ENCODE results near the gene ADGRG6.

ADGRG6 gene

GRCh38 chr6:142469220-142469619, 167.4 kb downstream of the ADGRG6 start:
- ChIA-PET POLR2A (no interaction called here), CTCF (interaction anchor here (1.0 to 1.7 kb wide), 4 partner anchors 10 to 958 kb away, joined by 3 to 6 read pairs (median 3); no protein-coding TSS in a partner anchor)
- peaks cover 0 to 9% (median 0%) of the 10 kb centered on the region in 4 experiments for H3K4me1 ChIP-seq (ENCODE audit: control extremely low read depth in 1 of 4, control insufficient read depth in 4 of 4, insufficient read depth in 4 of 4, low read length in 3 of 4)
- H3K27ac ChIP-seq (ENCODE audit: insufficient read depth in 1 of 2, low read depth in 1 of 2, low read length in 2 of 2, poor library complexity in 1 of 2, severe bottlenecking in 2 of 2): no peak overlapping the region
- H3K9me3 ChIP-seq (ENCODE audit: control extremely low read depth in 1 of 5, control insufficient read depth in 4 of 5, insufficient read depth in 2 of 5, low read depth in 1 of 5, low read length in 4 of 5): no peaks in the 10 kb centered on the region
- H3K36me3 ChIP-seq (ENCODE audit: control insufficient read depth in 4 of 4, insufficient read depth in 4 of 4, low read length in 3 of 4): no peaks in the 10 kb centered on the region
- no CpG with 5 or more reads among the region's 1 CpG for WGBS (ENCODE audit: insufficient coverage)
- H3K27me3 ChIP-seq (replicated peaks in 2 of 5; ENCODE audit: control insufficient read depth in 4 of 5, insufficient read depth in 5 of 5, low read length in 4 of 5): no peaks in the 10 kb centered on the region
- DNase-seq: peak in 1 of 3 donors; percentile 15
- H3K4me3 ChIP-seq (ENCODE audit: control insufficient read depth in 1 of 7, extremely low read depth in 1 of 7, insufficient read depth in 4 of 7, low read depth in 2 of 7, low read length in 6 of 7): no peak overlapping the region

DNA sequence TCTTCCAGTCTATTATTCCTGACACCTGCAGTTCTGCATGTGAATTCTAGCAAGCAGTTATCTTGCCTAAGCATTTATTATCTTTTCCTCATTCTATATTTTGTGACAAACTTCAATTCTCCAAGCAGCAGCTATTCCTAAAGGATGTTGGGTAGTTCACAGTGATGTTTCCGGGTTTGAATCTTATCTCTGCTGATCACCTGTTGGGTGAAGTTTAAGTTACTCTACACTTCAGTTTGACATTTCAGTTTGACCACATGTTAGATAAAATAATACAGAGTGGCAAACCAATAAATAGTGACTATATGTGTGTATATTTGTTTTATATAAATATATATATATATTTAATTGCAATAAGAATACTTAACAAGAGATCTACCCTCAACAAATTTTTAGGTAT, 168.6 kb downstream of the ADGRG6 start:
- ChIA-PET CTCF (no interaction called here), POLR2A (no interaction called here)
- no peak overlapping the region for H3K4me3 ChIP-seq (ENCODE audit: control insufficient read depth in 1 of 7, extremely low read depth in 1 of 7, insufficient read depth in 4 of 7, low read depth in 2 of 7, low read length in 6 of 7)
- no peaks in the 10 kb centered on the region for H3K36me3 ChIP-seq (ENCODE audit: control insufficient read depth in 4 of 4, insufficient read depth in 4 of 4, low read length in 3 of 4)
- H3K9me3 ChIP-seq (ENCODE audit: control extremely low read depth in 1 of 5, control insufficient read depth in 4 of 5, insufficient read depth in 2 of 5, low read depth in 1 of 5, low read length in 4 of 5): no peaks in the 10 kb centered on the region
- WGBS (ENCODE audit: insufficient coverage): no CpG with 5 or more reads among the region's 1 CpG
- no peaks in the 10 kb centered on the region for H3K27me3 ChIP-seq (replicated peaks in 2 of 5; ENCODE audit: control insufficient read depth in 4 of 5, insufficient read depth in 5 of 5, low read length in 4 of 5)
- H3K4me1 ChIP-seq (ENCODE audit: control extremely low read depth in 1 of 4, control insufficient read depth in 4 of 4, insufficient read depth in 4 of 4, low read length in 3 of 4): peaks cover 0 to 11% (median 0%) of the 10 kb centered on the region in 4 experiments
- no peak overlapping the region for H3K27ac ChIP-seq (ENCODE audit: insufficient read depth in 1 of 2, low read depth in 1 of 2, low read length in 2 of 2, poor library complexity in 1 of 2, severe bottlenecking in 2 of 2)
- DNase-seq: peak in 2 of 3 donors; percentile 13 to 28

GRCh38 chr6:142474531-142475289, 172.9 kb downstream of the ADGRG6 start:
- Histone ChIP-seq H3K4me3 (ENCODE audit: control insufficient read depth in 1 of 7, extremely low read depth in 1 of 7, insufficient read depth in 4 of 7, low read depth in 2 of 7, low read length in 6 of 7) (no peak overlapping the region), H3K27ac (ENCODE audit: insufficient read depth in 1 of 2, low read depth in 1 of 2, low read length in 2 of 2, poor library complexity in 1 of 2, severe bottlenecking in 2 of 2) (no peak overlapping the region), H3K36me3 (ENCODE audit: control insufficient read depth in 4 of 4, insufficient read depth in 4 of 4, low read length in 3 of 4) (no peaks in the 10 kb centered on the region), H3K4me1 (ENCODE audit: control extremely low read depth in 1 of 4, control insufficient read depth in 4 of 4, insufficient read depth in 4 of 4, low read length in 3 of 4) (peaks cover 0 to 10% (median 0%) of the 10 kb centered on the region in 4 experiments), H3K27me3 (replicated peaks in 2 of 5; ENCODE audit: control insufficient read depth in 4 of 5, insufficient read depth in 5 of 5, low read length in 4 of 5) (no peaks in the 10 kb centered on the region), H3K9me3 (ENCODE audit: control extremely low read depth in 1 of 5, control insufficient read depth in 4 of 5, insufficient read depth in 2 of 5, low read depth in 1 of 5, low read length in 4 of 5) (no peaks in the 10 kb centered on the region)
- 56% methylated on average over 3 of the region's 13 CpGs for WGBS (ENCODE audit: insufficient coverage)
- DNase-seq: peak; percentile 49 to 67 (median 62)
- ChIA-PET CTCF (interaction anchor here (0.7 to 4.2 kb wide), 19 partner anchors 10 to 1467 kb away, joined by 3 to 31 read pairs (median 3); no protein-coding TSS in a partner anchor), POLR2A (no interaction called here)

GRCh38 chr6:142476452-142476851, 174.6 kb downstream of the ADGRG6 start:
- Histone ChIP-seq H3K4me1 (ENCODE audit: control extremely low read depth in 1 of 4, control insufficient read depth in 4 of 4, insufficient read depth in 4 of 4, low read length in 3 of 4) (peaks cover 0 to 2% (median 0%) of the 10 kb centered on the region in 4 experiments), H3K4me3 (ENCODE audit: control insufficient read depth in 1 of 7, extremely low read depth in 1 of 7, insufficient read depth in 4 of 7, low read depth in 2 of 7, low read length in 6 of 7) (no peak overlapping the region), H3K36me3 (ENCODE audit: control insufficient read depth in 4 of 4, insufficient read depth in 4 of 4, low read length in 3 of 4) (no peaks in the 10 kb centered on the region), H3K9me3 (ENCODE audit: control extremely low read depth in 1 of 5, control insufficient read depth in 4 of 5, insufficient read depth in 2 of 5, low read depth in 1 of 5, low read length in 4 of 5) (no peaks in the 10 kb centered on the region), H3K27me3 (replicated peaks in 2 of 5; ENCODE audit: control insufficient read depth in 4 of 5, insufficient read depth in 5 of 5, low read length in 4 of 5) (no peaks in the 10 kb centered on the region), H3K27ac (ENCODE audit: insufficient read depth in 1 of 2, low read depth in 1 of 2, low read length in 2 of 2, poor library complexity in 1 of 2, severe bottlenecking in 2 of 2) (no peak overlapping the region)
- ChIA-PET CTCF (interaction anchor here (1.5 to 4.2 kb wide), 3 partner anchors 13 to 951 kb away, joined by 3 to 31 read pairs (median 4); no protein-coding TSS in a partner anchor), POLR2A (no interaction called here)
- DNase-seq: no peak
- 100% methylated on average over 2 of the region's 2 CpGs for WGBS (ENCODE audit: insufficient coverage)

GRCh38 chr6:142478117-142478516, 176.3 kb downstream of the ADGRG6 start:
- H3K27me3 ChIP-seq (replicated peaks in 2 of 5; ENCODE audit: control insufficient read depth in 4 of 5, insufficient read depth in 5 of 5, low read length in 4 of 5): no peaks in the 10 kb centered on the region
- no peaks in the 10 kb centered on the region for H3K9me3 ChIP-seq (ENCODE audit: control extremely low read depth in 1 of 5, control insufficient read depth in 4 of 5, insufficient read depth in 2 of 5, low read depth in 1 of 5, low read length in 4 of 5)
- ChIA-PET CTCF (interaction anchor here (0.6 kb wide), 1 partner anchor 98 kb away, joined by 3 read pairs; no protein-coding TSS in a partner anchor), POLR2A (no interaction called here)
- WGBS (ENCODE audit: insufficient coverage): 100% methylated on average over 1 of the region's 2 CpGs
- H3K4me1 ChIP-seq (ENCODE audit: control extremely low read depth in 1 of 4, control insufficient read depth in 4 of 4, insufficient read depth in 4 of 4, low read length in 3 of 4): peaks cover 0 to 2% (median 0%) of the 10 kb centered on the region in 4 experiments
- DNase-seq: peak; percentile 25 to 76 (median 65)
- H3K4me3 ChIP-seq (ENCODE audit: control insufficient read depth in 1 of 7, extremely low read depth in 1 of 7, insufficient read depth in 4 of 7, low read depth in 2 of 7, low read length in 6 of 7): no peak overlapping the region
- no peak overlapping the region for H3K27ac ChIP-seq (ENCODE audit: insufficient read depth in 1 of 2, low read depth in 1 of 2, low read length in 2 of 2, poor library complexity in 1 of 2, severe bottlenecking in 2 of 2)
- H3K36me3 ChIP-seq (ENCODE audit: control insufficient read depth in 4 of 4, insufficient read depth in 4 of 4, low read length in 3 of 4): no peaks in the 10 kb centered on the region

DNA sequence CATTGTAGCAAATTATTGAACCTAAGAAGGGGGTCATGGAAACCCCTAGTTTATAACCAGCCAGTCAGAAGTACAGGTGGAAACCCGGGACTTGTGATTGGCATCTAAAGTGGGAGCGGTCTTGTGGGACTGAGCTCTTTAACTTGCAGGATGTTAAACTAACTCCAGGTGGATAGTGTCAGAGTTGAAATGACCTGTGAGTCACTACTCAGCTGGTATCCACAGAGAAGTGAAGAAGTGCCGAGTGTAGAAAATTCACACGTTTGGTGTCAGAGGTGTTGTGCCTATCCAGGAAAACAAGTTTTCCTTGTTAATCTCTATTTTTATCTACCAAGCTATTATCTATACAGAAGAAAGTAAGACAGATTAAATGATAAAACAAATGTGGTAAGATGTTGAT, 179.7 kb downstream of the ADGRG6 start:
- Histone ChIP-seq H3K27ac (ENCODE audit: insufficient read depth in 1 of 2, low read depth in 1 of 2, low read length in 2 of 2, poor library complexity in 1 of 2, severe bottlenecking in 2 of 2) (no peak overlapping the region), H3K36me3 (ENCODE audit: control insufficient read depth in 4 of 4, insufficient read depth in 4 of 4, low read length in 3 of 4) (no peaks in the 10 kb centered on the region), H3K9me3 (ENCODE audit: control extremely low read depth in 1 of 5, control insufficient read depth in 4 of 5, insufficient read depth in 2 of 5, low read depth in 1 of 5, low read length in 4 of 5) (no peaks in the 10 kb centered on the region), H3K4me3 (ENCODE audit: control insufficient read depth in 1 of 7, extremely low read depth in 1 of 7, insufficient read depth in 4 of 7, low read depth in 2 of 7, low read length in 6 of 7) (no peak overlapping the region), H3K27me3 (replicated peaks in 2 of 5; ENCODE audit: control insufficient read depth in 4 of 5, insufficient read depth in 5 of 5, low read length in 4 of 5) (no peaks in the 10 kb centered on the region), H3K4me1 (ENCODE audit: control extremely low read depth in 1 of 4, control insufficient read depth in 4 of 4, insufficient read depth in 4 of 4, low read length in 3 of 4) (no peaks in the 10 kb centered on the region)
- no peak for DNase-seq
- POLR2A ChIA-PET: no interaction called here
- CTCF ChIA-PET: no interaction called here
- 90% methylated on average over 2 of the region's 4 CpGs for WGBS (ENCODE audit: insufficient coverage)

DNA sequence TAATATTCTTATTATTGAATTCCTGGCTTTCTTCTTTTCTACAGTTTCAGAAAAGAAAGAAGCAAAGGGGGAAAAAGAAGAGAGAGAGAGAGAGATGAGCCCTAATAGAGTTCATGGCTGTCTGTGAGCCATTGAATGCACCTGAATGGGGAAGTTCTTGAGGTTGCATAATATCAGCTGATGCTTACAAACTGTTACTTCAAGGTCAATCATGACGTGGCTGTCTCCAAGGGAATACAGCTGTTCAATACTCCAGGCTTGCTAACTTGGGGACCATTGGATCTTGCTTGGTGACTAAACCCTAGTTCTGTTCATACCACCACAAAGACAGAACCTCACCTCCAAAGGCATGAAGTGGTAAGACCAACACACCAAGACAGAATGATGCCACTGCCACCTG, 180.4 kb downstream of the ADGRG6 start:
- Histone ChIP-seq H3K27ac (ENCODE audit: insufficient read depth in 1 of 2, low read depth in 1 of 2, low read length in 2 of 2, poor library complexity in 1 of 2, severe bottlenecking in 2 of 2) (no peak overlapping the region), H3K27me3 (replicated peaks in 2 of 5; ENCODE audit: control insufficient read depth in 4 of 5, insufficient read depth in 5 of 5, low read length in 4 of 5) (no peaks in the 10 kb centered on the region), H3K9me3 (ENCODE audit: control extremely low read depth in 1 of 5, control insufficient read depth in 4 of 5, insufficient read depth in 2 of 5, low read depth in 1 of 5, low read length in 4 of 5) (no peaks in the 10 kb centered on the region), H3K36me3 (ENCODE audit: control insufficient read depth in 4 of 4, insufficient read depth in 4 of 4, low read length in 3 of 4) (no peaks in the 10 kb centered on the region), H3K4me1 (ENCODE audit: control extremely low read depth in 1 of 4, control insufficient read depth in 4 of 4, insufficient read depth in 4 of 4, low read length in 3 of 4) (no peaks in the 10 kb centered on the region), H3K4me3 (ENCODE audit: control insufficient read depth in 1 of 7, extremely low read depth in 1 of 7, insufficient read depth in 4 of 7, low read depth in 2 of 7, low read length in 6 of 7) (no peak overlapping the region)
- WGBS (ENCODE audit: insufficient coverage): 67% methylated on average over 1 of the region's 1 CpG
- DNase-seq: peak in 2 of 3 donors; percentile 36 to 48
- CTCF ChIA-PET: interaction anchor here (0.9 to 1.1 kb wide), 3 partner anchors 23 to 36 kb away, joined by 3 read pairs; no protein-coding TSS in a partner anchor
- POLR2A ChIA-PET: interaction anchor here (0.7 kb wide), 1 partner anchor 940 kb away, joined by 3 read pairs; no protein-coding TSS in a partner anchor

Measured in common myeloid progenitor, CD34-positive (primary cell).